HepG2 (cell line): ENCODE data around the gene ARHGEF39. TPM values are rescaled to one million over a fixed set of nuclear protein-coding genes. Genes with fewer than 3 reads are reported as not detected.

Experiments used
- GMEB2 ChIP-seq: IDR thresholded peaks from 2 replicates; pipeline ENCODE4 v1.6.1; 2016; ENCODE audit warnings: missing biosample characterization, missing genetic modification reagents, low read depth
- NCOR1 ChIP-seq: fragments of 200-600 bp; sonication (generic); IDR thresholded peaks from 2 replicates; pipeline ENCODE4 v1.7.0; 2017; ENCODE audit warnings: antibody characterized with exemption, low read length, borderline replicate concordance
- PAXIP1 ChIP-seq: sonication (generic); formaldehyde crosslinking; conservative IDR thresholded peaks from 2 replicates; pipeline ENCODE4 v1.4.0; 2020; ENCODE audit warnings: mild to moderate bottlenecking, missing genetic modification reagents, moderate library complexity
- USF2 ChIP-seq, 2 experiments: sonication (generic) in 1 of 2; formaldehyde crosslinking in 1 of 2; IDR thresholded peaks; 2 replicates each; pipeline versions ENCODE4 v1.5.1 to v1.6.1; 2011 to 2020; ENCODE audit warnings: borderline replicate concordance in 1 of 2, low read depth in 1 of 2, low read length in 1 of 2, mild to moderate bottlenecking in 1 of 2, missing genetic modification reagents in 1 of 2, moderate library complexity in 1 of 2
- ZNF609 ChIP-seq: sonication (generic); formaldehyde crosslinking; IDR thresholded peaks from 2 replicates; pipeline ENCODE4 v1.4.0; 2020; ENCODE audit warnings: mild to moderate bottlenecking, missing genetic modification reagents, borderline replicate concordance
- polyA plus RNA-seq, 8 experiments: library from polyadenylated mRNA; depleted of rRNA in 3 of 8; stranded (reverse) in 7 of 8; unstranded in 1 of 8; fragments of >200 nt; fragmentation: Illumina TruSeq in 4 of 8; extraction: Trizol in 4 of 8; gene quantifications; 2 replicates each; pipeline versions ENCODE4 v1.2.1 to v1.2.3, GENCODE V29; 2011 to 2016; ENCODE audit warnings: low read depth in 4 of 8, missing spikeins in 1 of 8, mixed read lengths in 1 of 8; ENCODE audit not compliant: insufficient read depth in 1 of 8
- total RNA-seq, 5 experiments: library from RNA; depleted of rRNA; stranded (reverse); fragments of >200 nt; fragmentation: Illumina TruSeq; extraction: Trizol; gene quantifications; 2 replicates each; pipeline ENCODE4 v1.2.3, GENCODE V29; 2016; ENCODE audit warnings: low read depth in 1 of 5

Gene ARHGEF39
- total and polyA plus RNA-seq, 2 of the 13 experiments (the other 11 are each of a cell fraction or from before 2014, with no cell fraction given) = 11.2 to 12.3 TPM

- TF ChIP-seq PAXIP1 (CRISPR knock-in tag) (no peak), USF2 (IDR thresholded peaks at IDR 0.05; ENCODE audit: low read depth, low read length) (no peak), USF2 (CRISPR knock-in tag; IDR thresholded peaks at IDR 0.05; ENCODE audit: borderline replicate concordance) (no peak), GMEB2 (CRISPR knock-in tag) (no peak), ZNF609 (CRISPR knock-in tag) (no peak), NCOR1 (no peak)
These were observed 47.4 kb downstream of the ARHGEF39 start (continued) for GRCh38 chr9:35617548-35617947.
